SK-N-SH (cell line): ENCODE measurements around the gene NEK9. TPM values are rescaled to one million over a fixed set of nuclear protein-coding genes. Genes with fewer than 3 reads are reported as not detected.
A peak's percentile ranks its signal among the peaks of the same experiment; 100 is the strongest.
"Not testable (repeated sequence)": the region's sequence is repeated elsewhere in the genome, so short reads cannot be mapped to it uniquely, and the experiment has no call there.

ENCODE experiments used
- CTCF ChIA-PET: fragments of 300-600, 350-600 bp; formaldehyde crosslinking; extraction: SDS; loops from one replicate; lab custom pipeline; 2021; lab: Yijun Ruan, JAX
- POLR2A ChIA-PET: fragments of 350-600 bp; sonication (Branson Sonifier 250); formaldehyde crosslinking; extraction: SDS; loops from one replicate; lab custom pipeline; 2020; ENCODE audit warnings: antibody characterized with exemption, inconsistent platforms; lab: Yijun Ruan, JAX
- DNase-seq: peaks from one replicate; pipeline ENCODE4 v3.0.0; 2012
- H2AFZ ChIP-seq: fragments of 200-600 bp; sonication (generic); 2 replicates; pipeline ENCODE4 v1.8.1; 2016; ENCODE audit warnings: antibody characterized with exemption, mild to moderate bottlenecking, low read depth
- H3F3A ChIP-seq: fragments of 200-600 bp; sonication (generic); replicated peaks from 2 replicates; pipeline ENCODE3; 2016; ENCODE audit warnings: antibody characterized with exemption, mild to moderate bottlenecking; ENCODE audit not compliant: insufficient read depth
- H3K27ac ChIP-seq, 2 experiments: fragments of 200-500 bp in 1 of 2; fragments of 200-600 bp in 1 of 2; sonication (Bioruptor generic) in 1 of 2; sonication (generic), shearing (Covaris generic) in 1 of 2; 2 replicates each; pipeline versions ENCODE4 v1.5.1 to v1.6.1; 2014 to 2016; ENCODE audit warnings: low read depth in 2 of 2, inconsistent platforms in 1 of 2, low read length in 1 of 2, mild to moderate bottlenecking in 1 of 2, mixed read lengths in 1 of 2
- H3K27me3 ChIP-seq: fragments of 200-600 bp; sonication (generic), shearing (Covaris generic); 2 replicates; pipeline ENCODE4 v1.6.1; 2016; ENCODE audit warnings: mixed run types; ENCODE audit not compliant: insufficient read depth
- H3K36me3 ChIP-seq, 2 experiments: fragments of 200-500 bp in 1 of 2; fragments of 200-600 bp in 1 of 2; sonication (Bioruptor generic) in 1 of 2; sonication (generic) in 1 of 2; replicated peaks in 1 of 2; 2 replicates each; pipeline versions ENCODE3 to v1.5.1; 2014 to 2016; ENCODE audit warnings: low read length in 1 of 2, mild to moderate bottlenecking in 1 of 2; ENCODE audit not compliant: insufficient read depth in 2 of 2, control insufficient read depth in 1 of 2
- H3K4me1 ChIP-seq, 2 experiments: fragments of 200-500 bp in 1 of 2; fragments of 200-600 bp in 1 of 2; sonication (Bioruptor generic) in 1 of 2; sonication (generic), shearing (Covaris generic) in 1 of 2; 2 replicates each; pipeline versions ENCODE4 v1.5.1 to v1.6.1; 2014 to 2016; ENCODE audit warnings: low read depth in 1 of 2, low read length in 1 of 2, mixed run types in 1 of 2; ENCODE audit not compliant: insufficient read depth in 2 of 2, control insufficient read depth in 1 of 2
- H3K4me2 ChIP-seq: fragments of 200-600 bp; sonication (generic), shearing (Covaris generic); 2 replicates; pipeline ENCODE4 v1.6.1; 2017; ENCODE audit warnings: mixed run types
- H3K4me3 ChIP-seq, 2 experiments: fragments of 200-500 bp in 1 of 2; fragments of 200-600 bp in 1 of 2; sonication (Bioruptor generic) in 1 of 2; sonication (generic), shearing (Covaris generic) in 1 of 2; 2 replicates each; pipeline versions ENCODE4 v1.5.1 to v1.8.1; 2014 to 2016; ENCODE audit warnings: low read depth in 2 of 2, inconsistent platforms in 1 of 2, low read length in 1 of 2, mild to moderate bottlenecking in 1 of 2, mixed read lengths in 1 of 2, moderate library complexity in 1 of 2
- H3K79me2 ChIP-seq: fragments of 200-600 bp; sonication (generic); 2 replicates; pipeline ENCODE4 v1.8.1; 2017; ENCODE audit warnings: mild to moderate bottlenecking; ENCODE audit not compliant: insufficient read depth
- H3K9ac ChIP-seq: fragments of 200-600 bp; sonication (generic); 2 replicates; pipeline ENCODE4 v1.6.1; 2017; ENCODE audit warnings: mixed run types
- H3K9me2 ChIP-seq: fragments of 200-600 bp; sonication (generic); 2 replicates; pipeline ENCODE4 v1.6.1; 2017; ENCODE audit warnings: mixed run types
- H3K9me3 ChIP-seq: fragments of 200-600 bp; sonication (generic); 2 replicates; pipeline ENCODE4 v1.6.1; 2017; ENCODE audit warnings: mixed run types, mild to moderate bottlenecking, moderate library complexity
- H4K20me1 ChIP-seq: fragments of 200-600 bp; sonication (generic); 2 replicates; pipeline ENCODE4 v1.6.1; 2017; ENCODE audit warnings: mild to moderate bottlenecking, mixed run types; ENCODE audit not compliant: insufficient read depth
- ELF1 ChIP-seq: IDR thresholded peaks from 2 replicates; pipeline ENCODE4 v1.4.0; 2012
- GATA2 ChIP-seq: sonication (generic); formaldehyde crosslinking; IDR thresholded peaks from 2 replicates; pipeline ENCODE4 v1.5.0; 2020; ENCODE audit warnings: mild to moderate bottlenecking, missing genetic modification reagents
- MAX ChIP-seq: IDR thresholded peaks from 2 replicates; pipeline ENCODE4 v1.4.0; 2012; ENCODE audit warnings: low read depth
- MEF2A ChIP-seq: IDR thresholded peaks from 2 replicates; pipeline ENCODE4 v1.4.0; 2012; ENCODE audit warnings: low read depth, borderline replicate concordance
- NFIC ChIP-seq: IDR thresholded peaks from 2 replicates; pipeline ENCODE4 v1.4.0; 2012; ENCODE audit warnings: borderline replicate concordance
- NRF1 ChIP-seq: IDR thresholded peaks from 2 replicates; pipeline ENCODE4 v1.6.1; 2012; ENCODE audit warnings: low read depth, mild to moderate bottlenecking, low read length
- PBX3 ChIP-seq: IDR thresholded peaks from 2 replicates; pipeline ENCODE4; 2012
- RFX5 ChIP-seq: IDR thresholded peaks from 2 replicates; pipeline ENCODE4 v1.6.1; 2012; ENCODE audit warnings: mild to moderate bottlenecking, improper control_type of control experiment, low read length
- SIN3A ChIP-seq: IDR thresholded peaks from 2 replicates; pipeline ENCODE4 v1.6.1; 2012; ENCODE audit warnings: low read depth, mild to moderate bottlenecking, low read length, moderate library complexity, borderline replicate concordance
- TCF12 ChIP-seq: IDR thresholded peaks from 2 replicates; pipeline ENCODE4 v1.4.0; 2012
- TEAD4 ChIP-seq: IDR thresholded peaks from 2 replicates; pipeline ENCODE4 v1.4.0; 2012; ENCODE audit warnings: mild to moderate bottlenecking, borderline replicate concordance; ENCODE audit not compliant: insufficient read depth
- YY1 ChIP-seq: IDR thresholded peaks from 2 replicates; pipeline ENCODE4 v1.4.0; 2012; ENCODE audit warnings: low read depth, mild to moderate bottlenecking
- ZBTB33 ChIP-seq: IDR thresholded peaks from 2 replicates; pipeline ENCODE4 v1.4.0; 2012; ENCODE audit warnings: low read depth, borderline replicate concordance
- WGBS: methylation state at CpG from one replicate; pipeline ENCODE4 v1.1.6; 2017; ENCODE audit warnings: low lambda C conversion rate; 5-methylcytosine and 5-hydroxymethylcytosine counted together
- polyA plus RNA-seq, 3 experiments: library from polyadenylated mRNA; depleted of rRNA; stranded (reverse); fragments of >200 nt; gene quantifications; 2 replicates each; pipeline ENCODE4 v1.2.3, GENCODE V29; 2012

Gene NEK9
- polyA plus RNA-seq, 1 of the 3 experiments (the other 2 are of a cell fraction), result 48.1 TPM

GRCh38 chr14:75068294-75069120 is 58.3 kb downstream of the NEK9 start (continued):
- TF ChIP-seq PBX3 (peak; percentile 33; the same call in 1 of the 2 replicates), YY1 (no peak)

GRCh38 chr14:75067765-75068164 is 59.1 kb downstream of the NEK9 start:
- H3K79me2 ChIP-seq, result peaks cover 26% of the 10 kb centered on the region
- H3K9me3 ChIP-seq, H3K36me3 ChIP-seq, H2AFZ ChIP-seq, H3K9me2 ChIP-seq, H4K20me1 ChIP-seq, DNase-seq, H3K27me3 ChIP-seq: not testable (repeated sequence)
- POLR2A ChIA-PET, result interaction anchor here (1.7 to 1.9 kb wide), 2 partner anchors 10 to 113 kb away, joined by 4 to 6 read pairs; partner anchors contain the start of gene PGF
- peaks cover 0 to 16% of the 10 kb centered on the region in 2 experiments; a peak in 1 of 4 replicates for H3K4me1 ChIP-seq
- H3F3A ChIP-seq, result peaks cover 11% of the 10 kb centered on the region
- peak overlapping the region; percentile 84 for H3K9ac ChIP-seq
- peak overlapping the region in 1 of 2 experiments; percentile 69; a peak in 1 of 4 replicates for H3K4me3 ChIP-seq
- peak overlapping the region; percentile 84 to 98; a peak in 2 of 4 replicates for H3K27ac ChIP-seq
- peak overlapping the region; percentile 84 for H3K4me2 ChIP-seq
- CTCF ChIA-PET, result interaction anchor here (1.0 to 1.7 kb wide), 3 partner anchors 9 to 207 kb away, joined by 3 to 5 read pairs (median 4); no protein-coding TSS in a partner anchor
- WGBS, result 80% methylated on average over 4 of the region's 4 CpGs

- no peak for DNase-seq
- no peaks in the 10 kb centered on the region for H3K9me2 ChIP-seq
- H3K36me3 ChIP-seq, result no peaks in the 10 kb centered on the region
- peaks cover 32% of the 10 kb centered on the region for H3K79me2 ChIP-seq
- no peak for TF ChIP-seq GATA2 (CRISPR knock-in tag)
- TF ChIP-seq ZBTB33, result no peak
- TF ChIP-seq TCF12, result no peak
- TF ChIP-seq MAX, result no peak
- no peak for TF ChIP-seq SIN3A
- TF ChIP-seq NFIC, result no peak
- no peak for TF ChIP-seq TEAD4
- no peak for TF ChIP-seq RFX5
- TF ChIP-seq MEF2A, result no peak
- no peak for TF ChIP-seq ELF1
- TF ChIP-seq NRF1, result no peak
- TF ChIP-seq, all 33 proteins: peak for 0
- H3K9ac ChIP-seq, result no peak overlapping the region
- H3K27me3 ChIP-seq, result no peaks in the 10 kb centered on the region
- H3K4me3 ChIP-seq, result no peak overlapping the region
- H4K20me1 ChIP-seq, result no peaks in the 10 kb centered on the region
- ChIA-PET CTCF (interaction anchor here (0.7 to 1.7 kb wide), 2 partner anchors 9 to 569 kb away, joined by 3 to 4 read pairs; no protein-coding TSS in a partner anchor), POLR2A (no interaction called here)
- 0 out of 2 replicates have a peak overlapping the region, but pooled peaks have one; percentile 84 for H3K4me2 ChIP-seq
- H3K27ac ChIP-seq, result peak overlapping the region in 1 of 2 experiments; percentile 4; a peak in 1 of 4 replicates
- H3K4me1 ChIP-seq, result peaks cover 0 to 16% of the 10 kb centered on the region in 2 experiments; a peak in 1 of 4 replicates
- no peaks in the 10 kb centered on the region for H3K9me3 ChIP-seq
- 95% methylated on average over 1 of the region's 1 CpG for WGBS
- peaks cover 11% of the 10 kb centered on the region for H3F3A ChIP-seq
- no peak overlapping the region for H2AFZ ChIP-seq
Observed at GRCh38 chr14:75067212-75067611, 59.6 kb downstream of the NEK9 start.
